Breast epithelium (tissue), 3 donors: Measurements from ENCODE around the gene TMEM80.

Experiments used
- CTCF ChIP-seq, 3 donors: fragments of 450-650 bp; IDR thresholded peaks; one replicate each; pipeline ENCODE4 v1.5.1; 2016 to 2017; ENCODE audit warnings: antibody characterized with exemption in 3 of 3, mild to moderate bottlenecking in 3 of 3, moderate library complexity in 3 of 3
- POLR2A ChIP-seq: fragments of 450-650 bp; IDR thresholded peaks from one replicate; pipeline ENCODE4 v1.6.1; 2016; ENCODE audit warnings: antibody characterized with exemption, mild to moderate bottlenecking, moderate library complexity
- POLR2AphosphoS5 ChIP-seq, 3 donors: sonication (generic); formaldehyde crosslinking; IDR thresholded peaks; one replicate each; pipeline ENCODE4 v1.6.1; 2017; ENCODE audit warnings: antibody characterized with exemption in 3 of 3

DNA sequence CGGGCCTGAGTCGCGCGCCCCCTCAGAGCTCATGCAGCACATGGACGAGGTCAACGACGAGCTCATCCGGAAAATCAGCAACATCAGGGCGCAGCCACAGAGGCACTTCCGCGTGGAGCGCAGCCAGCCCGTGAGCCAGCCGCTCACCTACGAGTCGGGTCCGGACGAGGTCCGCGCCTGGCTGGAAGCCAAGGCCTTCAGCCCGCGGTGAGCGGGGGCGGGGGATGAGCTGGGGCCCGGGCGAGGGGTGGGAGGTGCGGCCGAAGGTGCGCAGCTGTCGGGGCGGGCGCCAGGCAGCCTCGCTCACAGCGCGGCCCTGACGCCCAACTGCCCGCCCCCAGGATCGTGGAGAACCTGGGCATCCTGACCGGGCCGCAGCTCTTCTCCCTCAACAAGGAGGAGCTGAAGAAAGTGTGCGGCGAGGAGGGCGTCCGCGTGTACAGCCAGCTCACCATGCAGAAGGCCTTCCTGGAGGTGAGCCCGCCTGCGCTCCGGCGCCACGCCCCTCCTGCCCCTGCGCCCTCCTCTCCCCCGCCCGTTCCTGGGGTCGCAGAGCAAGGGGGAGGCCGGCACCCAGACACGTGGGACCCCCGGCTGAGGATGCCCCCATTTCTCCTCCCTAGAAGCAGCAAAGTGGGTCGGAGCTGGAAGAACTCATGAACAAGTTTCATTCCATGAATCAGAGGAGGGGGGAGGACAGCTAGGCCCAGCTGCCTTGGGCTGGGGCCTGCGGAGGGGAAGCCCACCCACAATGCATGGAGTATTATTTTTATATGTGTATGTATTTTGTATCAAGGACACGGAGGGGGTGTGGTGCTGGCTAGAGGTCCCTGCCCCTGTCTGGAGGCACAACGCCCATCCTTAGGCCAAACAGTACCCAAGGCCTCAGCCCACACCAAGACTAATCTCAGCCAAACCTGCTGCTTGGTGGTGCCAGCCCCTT, 30.9 kb downstream of the TMEM80 start:
- TF ChIP-seq CTCF (IDR thresholded peaks at IDR 0.05) = no peak
- TF ChIP-seq POLR2AphosphoS5 (IDR thresholded peaks at IDR 0.05) = peak in 1 of 3 donors; percentile 55
- TF ChIP-seq POLR2A = no peak
